GM12878 (cell line): ENCODE data around the gene SEPHS2. TPM values are rescaled to one million over a fixed set of nuclear protein-coding genes. Genes with fewer than 3 reads are reported as not detected.

Experiments
- ATF7 ChIP-seq: fragments of 450-650 bp; IDR thresholded peaks from 2 replicates; pipeline ENCODE4 v1.6.1; 2016; ENCODE audit warnings: low read depth, mild to moderate bottlenecking
- BHLHE40 ChIP-seq, 2 experiments: fragments of 450-650 bp in 1 of 2; IDR thresholded peaks; 2 replicates each; pipeline ENCODE4 v1.6.1; 2011 to 2017; ENCODE audit warnings: low read depth in 2 of 2, borderline replicate concordance in 1 of 2, improper control_type of control experiment in 1 of 2, low read length in 1 of 2, mild to moderate bottlenecking in 1 of 2
- NKRF ChIP-seq: fragments of 450-650 bp; conservative IDR thresholded peaks from 2 replicates; pipeline ENCODE4 v1.6.1; 2017; ENCODE audit warnings: mild to moderate bottlenecking, moderate library complexity
- NR2F1 ChIP-seq: fragments of 450-650 bp; conservative IDR thresholded peaks from 2 replicates; pipeline ENCODE4 v1.6.1; 2017; ENCODE audit warnings: mild to moderate bottlenecking
- SIX5 ChIP-seq: IDR thresholded peaks from 2 replicates; pipeline ENCODE4 v1.6.1; 2011; ENCODE audit warnings: mild to moderate bottlenecking, low read depth, low read length, moderate library complexity; ENCODE audit not compliant: severe bottlenecking
- SKIL ChIP-seq: fragments of 450-650 bp; IDR thresholded peaks from 2 replicates; pipeline ENCODE4 v1.6.1; 2017; ENCODE audit warnings: mild to moderate bottlenecking, low read depth, inconsistent platforms; ENCODE audit not compliant: poor library complexity, severe bottlenecking
- TARDBP ChIP-seq: IDR thresholded peaks from 2 replicates; pipeline ENCODE4 v1.6.1; 2016; ENCODE audit warnings: borderline replicate concordance
- TCF3 ChIP-seq: IDR thresholded peaks from 2 replicates; pipeline ENCODE4 v1.6.1; 2012; ENCODE audit warnings: low read depth, mild to moderate bottlenecking, low read length, borderline replicate concordance; ENCODE audit not compliant: insufficient read depth
- polyA plus RNA-seq, 11 experiments: library from polyadenylated mRNA; depleted of rRNA in 4 of 11; unstranded in 6 of 11; stranded (reverse) in 5 of 11; fragments of >200 nt; fragmentation: Nextera tagmentation in 4 of 11; fragmentation: Illumina TruSeq in 1 of 11; extraction: Ambion mirVana in 4 of 11; extraction: Trizol in 1 of 11; gene quantifications; 1 replicate in 1 of 11; 2 replicates in 10 of 11; pipeline versions ENCODE4 v1.2.1 to v1.2.3, GENCODE V29; 2011 to 2016; ENCODE audit warnings: inconsistent platforms in 2 of 11, missing spikeins in 2 of 11, low read depth in 1 of 11
- total RNA-seq, 4 experiments: library from RNA; depleted of rRNA in 3 of 4; stranded (reverse); fragments of >200 nt in 3 of 4; fragmentation: Illumina TruSeq in 1 of 4; extraction: Trizol in 1 of 4; gene quantifications; 2 replicates each; pipeline versions ENCODE4 v1.2.1 to v1.2.3, GENCODE V29; 2013 to 2021

SEPHS2 gene
- total and polyA plus RNA-seq, 10 of the 15 experiments (the other 5 are each of a cell fraction or from before 2014, with no cell fraction given) = 21.6 to 99.8 (median 72.9) TPM

GRCh38 chr16:30409125-30410060, 36.3 kb downstream of the SEPHS2 start (continued):
- TF ChIP-seq SKIL = peak; percentile 69
- TF ChIP-seq ATF7 = 0 out of 2 replicates have a peak, but pooled peaks have one; percentile 22
- TF ChIP-seq NKRF = peak; percentile 18; the same call in 1 of the 2 replicates
- no peak for TF ChIP-seq TARDBP
- TF ChIP-seq SIX5 = no peak
- TF ChIP-seq BHLHE40 (IDR thresholded peaks at IDR 0.05; ENCODE audit: borderline replicate concordance in 1 of 2, low read depth in 2 of 2, low read length in 1 of 2) = peak; percentile 5 to 22; a peak in 1 of 4 replicates
- peak; percentile 51; the same call in 1 of the 2 replicates for TF ChIP-seq NR2F1
- no peak for TF ChIP-seq TCF3
